Epithelial cell of proximal tubule (primary cell): Measurements from ENCODE around the gene SORBS2. TPM values are rescaled to one million over a fixed set of nuclear protein-coding genes. Genes with fewer than 3 reads are reported as not detected.

Experiments
- DNase-seq: peaks from one replicate; pipeline ENCODE4 v3.0.0-alpha.2; 2011; ENCODE audit warnings: low read depth
- H3K4me3 ChIP-seq: 2 replicates; pipeline ENCODE4 v1.5.1; 2011; ENCODE audit warnings: low read depth, mild to moderate bottlenecking, low read length
- CTCF ChIP-seq: conservative IDR thresholded peaks from 2 replicates; pipeline ENCODE4 v1.5.1; 2012; ENCODE audit warnings: low read depth, mild to moderate bottlenecking, low read length
- total RNA-seq: library from RNA; depleted of rRNA; stranded (reverse); fragments of >200 nt; gene quantifications from 2 replicates; pipeline ENCODE4 v1.2.3, GENCODE V29; 2015

The SORBS2 gene
- total RNA-seq, 1 donor from 2014 or later: 11.6 TPM

- no peak for DNase-seq
- no peak overlapping the region for H3K4me3 ChIP-seq
- no peak for TF ChIP-seq CTCF
These were observed 140.5 kb downstream of the SORBS2 start for GRCh38 chr4:185671496-185671895.

- TF ChIP-seq CTCF: no peak
- no peak for DNase-seq
- H3K4me3 ChIP-seq: no peak overlapping the region
These were observed 140.9 kb downstream of the SORBS2 start for GRCh38 chr4:185671066-185671465.

- no peak for DNase-seq
- no peak overlapping the region for H3K4me3 ChIP-seq
- TF ChIP-seq CTCF: no peak
These were observed 142.7 kb downstream of the SORBS2 start for GRCh38 chr4:185669288-185669687.

GRCh38 chr4:185666156-185666555 lies 145.8 kb downstream of the SORBS2 start:
- no peak for TF ChIP-seq CTCF
- no peak for DNase-seq
- no peak overlapping the region for H3K4me3 ChIP-seq

GRCh38 chr4:185665655-185666054 lies 146.3 kb downstream of the SORBS2 start:
- DNase-seq: no peak
- TF ChIP-seq CTCF: no peak
- H3K4me3 ChIP-seq: no peak overlapping the region

GRCh38 chr4:185664481-185664880 lies 147.5 kb downstream of the SORBS2 start:
- no peak for DNase-seq
- no peak overlapping the region for H3K4me3 ChIP-seq

More at GRCh38 chr4:185664481-185664880, 147.5 kb downstream of the SORBS2 start:
- TF ChIP-seq CTCF: no peak
